B cell (primary cell): ENCODE results near the gene RAB3IL1.

Source experiments
- CTCF ChIP-seq: fragments of 200-600 bp; IDR thresholded peaks from one replicate; pipeline ENCODE4 v1.8.0; 2022; ENCODE audit warnings: antibody characterized with exemption, mild to moderate bottlenecking
- EZH2 ChIP-seq: IDR thresholded peaks from 2 replicates; pipeline ENCODE4 v1.6.1; 2012; ENCODE audit warnings: borderline replicate concordance, low read depth, mild to moderate bottlenecking, moderate library complexity, low read length; ENCODE audit not compliant: insufficient read depth, poor library complexity, severe bottlenecking

DNA sequence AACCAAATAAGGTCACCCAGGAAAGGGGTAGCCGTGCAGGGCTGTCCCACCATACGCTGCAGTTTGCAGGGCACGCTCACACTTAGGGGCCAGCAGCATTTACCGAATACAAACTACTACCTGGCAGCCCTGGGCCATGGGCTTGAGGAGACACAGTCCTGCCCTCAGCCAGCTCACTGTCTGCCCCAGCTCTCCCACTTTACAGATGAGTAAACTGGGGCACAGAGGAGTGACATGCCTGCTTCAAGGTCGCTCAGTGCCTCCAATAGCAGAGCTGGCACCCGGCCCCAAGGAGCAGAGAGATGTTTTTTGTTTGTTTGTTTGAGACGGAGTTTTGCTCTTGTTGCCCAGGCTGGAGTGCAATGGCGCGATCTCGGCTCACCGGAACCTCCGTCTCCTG is 28.8 kb downstream of the RAB3IL1 start:
- TF ChIP-seq CTCF (no peak), EZH2 (no peak)
